Activated T-cell treated with anti-CD3 and anti-CD28 coated beads, Interleukin-2, amount 50 U/mL, for 24 hours (primary cell): ENCODE data around the gene POU2F2.
A peak's percentile ranks its signal among the peaks of the same experiment; 100 is the strongest.

Source experiments
- DNase-seq: peaks from one replicate; pipeline ENCODE4 v3.0.0-alpha.2; 2020
- H3K27ac Mint-ChIP-seq: 2 replicates; pipeline ENCODE4 v1.8.0; 2020; ENCODE audit warnings: mild to moderate bottlenecking, mixed read lengths
- H3K27me3 Mint-ChIP-seq: 2 replicates; pipeline ENCODE4 v1.8.0; 2020; ENCODE audit warnings: mixed read lengths
- H3K36me3 Mint-ChIP-seq: 2 replicates; pipeline ENCODE4 v1.8.0; 2020; ENCODE audit warnings: low read depth, mixed read lengths
- H3K4me1 Mint-ChIP-seq: 2 replicates; pipeline ENCODE4 v1.8.0; 2020; ENCODE audit warnings: low read depth, mixed read lengths
- H3K4me3 Mint-ChIP-seq: 2 replicates; pipeline ENCODE4 v1.8.0; 2020; ENCODE audit warnings: mild to moderate bottlenecking, moderate library complexity, mixed read lengths
- H3K9me3 Mint-ChIP-seq: 2 replicates; pipeline ENCODE4 v1.8.0; 2020; ENCODE audit warnings: mixed read lengths

POU2F2 gene

DNA sequence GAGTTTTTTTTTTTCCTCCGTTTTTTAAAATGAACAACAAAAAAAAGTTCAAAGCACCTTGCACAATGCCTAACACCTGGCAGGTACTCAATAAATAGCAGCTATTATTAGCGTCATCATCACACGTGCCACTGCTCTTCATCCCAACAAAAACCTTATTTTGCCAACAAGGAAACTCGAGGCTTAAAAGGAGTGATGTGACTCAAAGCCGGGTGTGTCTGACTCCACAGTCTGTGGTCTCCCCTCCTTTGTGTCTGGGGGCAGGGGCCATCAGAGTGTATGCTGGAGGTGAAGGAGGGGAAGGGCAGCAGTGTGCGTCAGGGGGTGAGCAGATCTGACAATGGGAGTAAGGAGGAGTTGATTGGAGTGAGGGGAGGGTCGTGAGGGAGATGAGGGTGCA lies 34.1 kb upstream of the POU2F2 start:
- no peaks in the 10 kb centered on the region for H3K9me3 Mint-ChIP-seq
- H3K4me3 Mint-ChIP-seq = no peak overlapping the region
- no peak overlapping the region for H3K27ac Mint-ChIP-seq
- no peaks in the 10 kb centered on the region for H3K4me1 Mint-ChIP-seq
- H3K36me3 Mint-ChIP-seq = no peaks in the 10 kb centered on the region
- no peaks in the 10 kb centered on the region for H3K27me3 Mint-ChIP-seq
- no peak for DNase-seq

DNA sequence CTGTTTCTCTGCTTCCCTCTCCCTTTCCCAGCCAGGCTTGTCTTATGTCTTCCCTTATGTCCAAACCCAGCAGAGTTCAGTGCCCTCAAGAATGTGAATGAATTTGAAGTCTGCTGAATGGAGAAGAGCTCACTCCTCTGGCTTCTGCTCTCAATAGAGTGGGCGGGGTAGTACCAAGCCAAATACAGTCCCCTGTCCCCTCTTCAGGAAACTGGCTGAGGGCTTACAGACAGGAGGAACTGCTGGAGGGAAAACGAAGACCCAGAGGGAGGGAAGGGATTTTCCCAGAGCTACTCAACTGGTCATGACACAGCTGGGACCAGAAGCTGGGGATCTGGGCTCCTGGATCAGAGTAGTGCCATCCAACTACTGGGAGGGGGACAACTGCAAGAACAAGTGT lies 32.9 kb upstream of the POU2F2 start:
- Mint-ChIP-seq H3K36me3 (no peaks in the 10 kb centered on the region), H3K4me1 (no peaks in the 10 kb centered on the region), H3K9me3 (no peaks in the 10 kb centered on the region), H3K4me3 (no peak overlapping the region), H3K27me3 (no peaks in the 10 kb centered on the region), H3K27ac (no peak overlapping the region)
- no peak for DNase-seq

GRCh38 chr19:42161616-42162263 lies 29.5 kb upstream of the POU2F2 start:
- Mint-ChIP-seq H3K4me1 (no peaks in the 10 kb centered on the region), H3K36me3 (no peaks in the 10 kb centered on the region), H3K9me3 (no peaks in the 10 kb centered on the region), H3K27me3 (no peaks in the 10 kb centered on the region), H3K4me3 (no peak overlapping the region), H3K27ac (no peak overlapping the region)
- no peak for DNase-seq

- no peaks in the 10 kb centered on the region for H3K27me3 Mint-ChIP-seq
- no peak for DNase-seq
- H3K4me1 Mint-ChIP-seq = peaks cover 4% of the 10 kb centered on the region
- no peak overlapping the region for H3K4me3 Mint-ChIP-seq
- H3K9me3 Mint-ChIP-seq = no peaks in the 10 kb centered on the region
- H3K36me3 Mint-ChIP-seq = no peaks in the 10 kb centered on the region
- H3K27ac Mint-ChIP-seq = no peak overlapping the region
Observed at GRCh38 chr19:42159942-42160341, 27.7 kb upstream of the POU2F2 start.

- Mint-ChIP-seq H3K27me3 (no peaks in the 10 kb centered on the region), H3K36me3 (no peaks in the 10 kb centered on the region), H3K4me1 (peaks cover 13% of the 10 kb centered on the region), H3K9me3 (no peaks in the 10 kb centered on the region), H3K4me3 (no peak overlapping the region), H3K27ac (no peak overlapping the region)
- DNase-seq = no peak
Observed at GRCh38 chr19:42158926-42159325, 26.7 kb upstream of the POU2F2 start.

DNA sequence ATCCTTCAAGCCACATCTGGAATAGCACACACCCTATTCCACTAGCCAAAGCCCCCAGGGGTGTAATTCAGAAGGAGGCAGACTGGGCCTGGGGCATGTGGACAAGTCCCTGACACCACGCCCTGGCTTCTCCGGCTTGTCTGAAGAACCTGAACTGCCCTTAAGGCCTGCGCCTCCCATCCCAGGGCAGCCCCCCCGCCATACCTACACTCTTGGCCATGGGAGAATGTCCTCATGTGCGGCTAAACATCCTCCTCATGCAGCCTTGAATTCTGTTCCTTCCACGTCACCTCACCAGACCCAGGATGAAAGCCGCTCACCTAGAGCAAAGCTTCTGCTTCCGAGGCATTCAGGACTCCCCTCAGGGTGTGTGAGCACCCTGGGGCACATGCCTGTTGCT lies 24.3 kb upstream of the POU2F2 start:
- H3K4me1 Mint-ChIP-seq = peaks cover 13% of the 10 kb centered on the region
- no peaks in the 10 kb centered on the region for H3K9me3 Mint-ChIP-seq
- H3K4me3 Mint-ChIP-seq = no peak overlapping the region
- no peak for DNase-seq
- H3K36me3 Mint-ChIP-seq = no peaks in the 10 kb centered on the region
- H3K27me3 Mint-ChIP-seq = no peaks in the 10 kb centered on the region
- H3K27ac Mint-ChIP-seq = no peak overlapping the region

DNA sequence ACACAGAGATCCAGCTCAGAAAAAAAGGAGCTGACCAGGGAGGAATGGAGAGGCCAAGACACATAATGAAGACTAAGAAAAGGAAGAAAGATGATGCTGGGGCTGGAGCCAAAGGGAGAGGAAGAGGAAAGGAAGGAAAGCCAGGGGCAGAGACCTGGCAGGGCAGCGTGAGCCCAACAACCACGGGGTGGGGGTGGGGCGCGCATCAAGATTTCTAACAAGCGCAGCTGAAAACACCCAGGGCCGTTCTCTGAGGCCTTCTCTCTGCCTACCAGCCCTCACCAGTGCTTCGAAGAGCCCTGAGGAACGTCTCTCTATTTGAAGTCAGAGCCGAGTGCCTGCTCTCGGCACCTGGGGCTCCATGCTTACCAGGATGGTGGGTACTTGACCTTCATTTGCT lies 23.6 kb upstream of the POU2F2 start:
- Mint-ChIP-seq H3K27ac (no peak overlapping the region), H3K9me3 (no peaks in the 10 kb centered on the region), H3K4me1 (peaks cover 13% of the 10 kb centered on the region), H3K36me3 (no peaks in the 10 kb centered on the region), H3K27me3 (no peaks in the 10 kb centered on the region), H3K4me3 (no peak overlapping the region)
- no peak for DNase-seq

- Mint-ChIP-seq H3K4me1 (peaks cover 13% of the 10 kb centered on the region), H3K36me3 (no peaks in the 10 kb centered on the region), H3K4me3 (no peak overlapping the region), H3K9me3 (no peaks in the 10 kb centered on the region), H3K27me3 (no peaks in the 10 kb centered on the region), H3K27ac (peak overlapping the region; percentile 10)
- DNase-seq = peak; percentile 31
Observed at GRCh38 chr19:42154471-42155323, 22.5 kb upstream of the POU2F2 start.

DNA sequence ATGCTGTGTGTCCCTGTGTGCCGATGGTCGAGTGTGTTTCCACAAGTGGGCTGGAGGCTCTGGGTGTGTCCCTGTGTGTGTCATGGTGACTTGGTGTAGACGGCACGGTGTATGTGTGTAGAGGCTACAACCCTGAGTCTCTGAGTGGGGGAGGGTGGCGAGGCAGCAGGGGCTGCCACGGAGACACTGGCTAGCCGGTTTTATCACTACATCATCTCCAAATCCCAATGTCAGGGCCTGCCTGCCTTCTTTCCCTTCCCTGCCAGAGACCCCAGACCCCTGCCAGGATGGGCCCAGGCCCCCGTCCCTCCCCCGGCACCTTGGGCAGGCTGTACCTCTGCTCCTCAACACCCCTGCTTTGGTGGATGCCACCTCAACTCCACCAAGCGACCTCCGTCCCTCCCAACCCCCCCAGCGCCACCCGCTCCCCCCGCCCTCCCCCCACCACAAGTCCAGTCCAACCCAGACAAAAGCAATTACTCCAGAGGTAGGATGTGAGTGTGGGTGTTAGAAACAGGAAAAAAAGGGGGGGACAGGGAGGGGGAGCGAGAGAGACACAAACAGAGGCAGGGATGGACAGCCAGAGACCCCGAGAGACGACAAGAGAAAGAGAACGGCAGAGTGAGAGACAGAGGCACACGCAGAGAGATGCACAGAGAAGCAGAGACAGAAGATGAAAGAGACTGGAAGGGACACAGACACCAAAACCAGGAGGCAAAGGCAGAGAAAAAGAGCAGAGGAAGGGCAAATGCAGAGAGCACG lies 21.6 kb upstream of the POU2F2 start:
- no peaks in the 10 kb centered on the region for H3K36me3 Mint-ChIP-seq
- no peaks in the 10 kb centered on the region for H3K9me3 Mint-ChIP-seq
- H3K27me3 Mint-ChIP-seq = no peaks in the 10 kb centered on the region
- H3K4me1 Mint-ChIP-seq = peaks cover 20% of the 10 kb centered on the region
- no peak overlapping the region for H3K4me3 Mint-ChIP-seq
- H3K27ac Mint-ChIP-seq = no peak overlapping the region
- DNase-seq = no peak

- no peak overlapping the region for H3K4me3 Mint-ChIP-seq
- H3K27me3 Mint-ChIP-seq = no peaks in the 10 kb centered on the region
Observed at GRCh38 chr19:42152910-42153671, 20.8 kb upstream of the POU2F2 start.

DNA sequence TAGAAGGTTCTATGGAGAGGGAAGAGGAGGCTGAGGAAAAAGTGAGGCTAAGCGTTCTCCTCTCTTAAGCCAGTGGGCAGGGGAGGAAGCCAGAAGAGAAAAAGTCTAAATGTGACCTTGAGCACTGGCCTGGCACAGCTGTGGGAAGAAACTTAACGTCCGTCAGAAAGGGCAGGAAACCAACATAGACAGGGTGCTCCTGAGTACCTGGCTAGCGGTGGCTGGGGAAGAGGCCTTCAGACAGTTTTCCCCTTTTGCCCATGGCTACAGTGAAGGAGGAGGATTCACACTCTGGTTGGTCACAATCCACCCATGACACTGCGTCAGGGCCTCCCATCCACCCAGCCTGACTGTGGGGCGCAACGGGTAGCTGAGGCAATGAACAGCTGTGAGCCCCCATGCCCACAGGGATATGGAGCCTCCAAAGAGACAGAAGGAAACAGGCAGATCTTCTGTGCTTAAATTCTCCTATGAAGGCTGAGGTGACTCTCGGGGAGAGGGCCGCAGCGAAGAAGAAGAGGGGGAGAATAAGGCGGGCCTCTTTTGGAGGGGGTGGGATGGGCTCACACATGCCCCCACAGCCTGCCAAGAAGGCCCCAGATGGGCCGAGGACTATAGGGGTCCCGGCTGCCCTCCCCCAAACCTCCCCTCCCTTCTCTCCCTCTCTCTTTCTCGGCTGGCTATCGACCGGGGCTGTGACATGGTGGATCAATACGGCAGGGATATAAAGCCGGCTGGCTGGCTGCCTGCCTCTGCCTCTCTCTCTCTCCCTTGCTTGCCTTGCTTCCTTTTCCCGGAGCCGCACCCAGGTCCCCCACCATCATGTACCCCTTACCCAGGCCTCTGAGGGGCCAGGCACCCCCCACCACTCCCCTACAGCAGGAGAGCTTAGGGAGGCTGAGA lies 19.8 kb upstream of the POU2F2 start:
- H3K27me3 Mint-ChIP-seq = no peaks in the 10 kb centered on the region
- H3K9me3 Mint-ChIP-seq = no peaks in the 10 kb centered on the region
- no peak overlapping the region for H3K27ac Mint-ChIP-seq
- H3K4me3 Mint-ChIP-seq = no peak overlapping the region
- peaks cover 33% of the 10 kb centered on the region for H3K4me1 Mint-ChIP-seq
- DNase-seq = no peak
- H3K36me3 Mint-ChIP-seq = no peaks in the 10 kb centered on the region

More at GRCh38 chr19:42152910-42153671, 20.8 kb upstream of the POU2F2 start:
- no peak for DNase-seq
- Mint-ChIP-seq H3K4me1 (peaks cover 27% of the 10 kb centered on the region), H3K27ac (no peak overlapping the region), H3K9me3 (no peaks in the 10 kb centered on the region), H3K36me3 (no peaks in the 10 kb centered on the region)

GRCh38 chr19:42150911-42151361 lies 18.7 kb upstream of the POU2F2 start:
- Mint-ChIP-seq H3K4me3 (no peak overlapping the region), H3K27me3 (no peaks in the 10 kb centered on the region)

DNA sequence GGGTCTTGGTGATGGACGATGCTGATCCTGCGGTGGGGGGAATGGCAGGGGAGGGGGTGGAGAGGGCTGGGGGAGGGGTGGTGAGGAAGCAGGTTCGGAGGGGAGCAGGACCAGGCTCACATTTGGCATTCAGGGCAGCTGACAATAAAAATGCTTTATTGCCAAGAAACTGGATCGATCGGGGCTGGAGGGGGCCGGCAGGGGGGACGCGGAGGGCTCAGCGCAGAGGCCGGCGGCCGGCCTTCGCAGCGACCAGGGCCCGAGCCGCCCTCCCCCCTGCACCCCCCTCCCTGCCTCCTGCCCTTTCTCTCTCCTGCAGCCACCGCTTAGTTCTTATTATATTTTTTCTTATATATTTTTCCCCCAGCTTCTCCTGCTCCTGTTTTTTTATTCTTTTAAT lies 18.1 kb upstream of the POU2F2 start:
- DNase-seq = no peak
- Mint-ChIP-seq H3K27ac (no peak overlapping the region), H3K4me1 (peaks cover 33% of the 10 kb centered on the region), H3K27me3 (no peaks in the 10 kb centered on the region), H3K9me3 (no peaks in the 10 kb centered on the region), H3K36me3 (no peaks in the 10 kb centered on the region), H3K4me3 (no peak overlapping the region)

More at GRCh38 chr19:42150911-42151361, 18.7 kb upstream of the POU2F2 start:
- DNase-seq = no peak
- H3K9me3 Mint-ChIP-seq = no peaks in the 10 kb centered on the region
- H3K36me3 Mint-ChIP-seq = no peaks in the 10 kb centered on the region
- H3K27ac Mint-ChIP-seq = no peak overlapping the region
- H3K4me1 Mint-ChIP-seq = peaks cover 33% of the 10 kb centered on the region
